ENCODE measurements around the gene ADAMTS7. TPM values are rescaled to one million over a fixed set of nuclear protein-coding genes. Genes with fewer than 3 reads are reported as not detected.

Gene ADAMTS7
- polyA plus RNA-seq, 1 donor, result 10.6 TPM

DNA sequence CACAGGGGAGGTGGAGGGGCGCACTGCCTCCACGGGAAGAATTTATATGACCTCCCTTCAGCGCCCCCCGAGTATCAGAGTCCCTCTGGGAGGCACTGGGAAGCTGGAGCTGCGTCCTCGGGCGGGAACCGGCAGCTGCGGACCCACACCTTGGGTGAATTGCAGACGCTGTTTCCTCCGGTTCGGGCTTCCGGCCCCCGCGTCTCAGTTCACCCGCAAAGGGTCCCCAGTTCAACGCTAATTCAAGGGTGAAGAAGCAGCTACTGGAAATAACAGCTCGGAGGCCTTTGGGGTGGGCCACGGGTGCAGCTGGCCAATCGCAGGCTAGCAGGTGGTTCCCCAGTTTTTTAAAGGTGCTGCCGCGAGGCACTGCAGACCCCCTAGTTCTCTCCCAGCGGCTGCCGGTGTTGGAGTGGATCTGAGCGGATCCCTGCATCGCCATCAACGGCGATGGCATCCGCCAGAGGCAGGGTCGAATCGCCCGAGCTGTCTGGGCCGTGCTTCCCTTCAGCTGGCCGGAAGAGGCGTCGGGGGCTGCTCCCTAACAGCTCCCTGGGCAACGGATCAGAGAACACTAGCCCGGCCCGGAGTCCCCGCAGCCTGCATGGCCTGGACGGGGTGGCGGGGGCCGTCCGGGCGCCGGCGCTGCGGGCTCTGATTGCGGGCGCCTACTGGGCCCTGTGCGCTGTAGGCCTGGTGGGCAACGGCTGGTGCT, 19.4 kb upstream of the ADAMTS7 start:
- H3K4me1 ChIP-seq (ENCODE audit: control insufficient read depth, insufficient read depth, low read length), result no peaks in the 10 kb centered on the region
- peaks cover 10% of the 10 kb centered on the region for H3K9me3 ChIP-seq (ENCODE audit: control insufficient read depth, low read depth, low read length)
- H3K27me3 ChIP-seq (ENCODE audit: control insufficient read depth, insufficient read depth, low read length), result peaks cover 32% of the 10 kb centered on the region
- WGBS (ENCODE audit: insufficient coverage, low lambda C conversion rate), result no CpG with 5 or more reads among the region's 52 CpGs
- no peaks in the 10 kb centered on the region for H3K36me3 ChIP-seq (ENCODE audit: control insufficient read depth, insufficient read depth, low read length)
- no peak for DNase-seq
- no peak overlapping the region for H3K27ac ChIP-seq (ENCODE audit: low read length)
- H3K4me3 ChIP-seq (ENCODE audit: low read length), result no peak overlapping the region

GRCh38 chr15:78828920-78829319, 17.7 kb upstream of the ADAMTS7 start:
- DNase-seq, result no peak
- Histone ChIP-seq H3K27ac (ENCODE audit: low read length) (no peak overlapping the region), H3K9me3 (ENCODE audit: control insufficient read depth, low read depth, low read length) (peaks cover 10% of the 10 kb centered on the region), H3K27me3 (ENCODE audit: control insufficient read depth, insufficient read depth, low read length) (peaks cover 32% of the 10 kb centered on the region), H3K36me3 (ENCODE audit: control insufficient read depth, insufficient read depth, low read length) (no peaks in the 10 kb centered on the region), H3K4me3 (ENCODE audit: low read length) (no peak overlapping the region), H3K4me1 (ENCODE audit: control insufficient read depth, insufficient read depth, low read length) (no peaks in the 10 kb centered on the region)
- WGBS (ENCODE audit: insufficient coverage, low lambda C conversion rate), result no CpG with 5 or more reads among the region's 2 CpGs

GRCh38 chr15:78822514-78822913, 11.2 kb upstream of the ADAMTS7 start:
- 88% methylated on average over 1 of the region's 3 CpGs for WGBS (ENCODE audit: insufficient coverage, low lambda C conversion rate)
- Histone ChIP-seq H3K36me3 (ENCODE audit: control insufficient read depth, insufficient read depth, low read length) (no peaks in the 10 kb centered on the region), H3K4me3 (ENCODE audit: low read length) (no peak overlapping the region), H3K27me3 (ENCODE audit: control insufficient read depth, insufficient read depth, low read length) (peaks cover 4% of the 10 kb centered on the region), H3K27ac (ENCODE audit: low read length) (no peak overlapping the region), H3K9me3 (ENCODE audit: control insufficient read depth, low read depth, low read length) (no peaks in the 10 kb centered on the region), H3K4me1 (ENCODE audit: control insufficient read depth, insufficient read depth, low read length) (no peaks in the 10 kb centered on the region)
- DNase-seq, result no peak

- no peak for DNase-seq
- H3K9me3 ChIP-seq (ENCODE audit: control insufficient read depth, low read depth, low read length), result peaks cover 7% of the 10 kb centered on the region
- peaks cover 7% of the 10 kb centered on the region for H3K4me1 ChIP-seq (ENCODE audit: control insufficient read depth, insufficient read depth, low read length)
- peak overlapping the region; percentile 72 for H3K27ac ChIP-seq (ENCODE audit: low read length)
- H3K27me3 ChIP-seq (ENCODE audit: control insufficient read depth, insufficient read depth, low read length), result peaks cover 47% of the 10 kb centered on the region
- peak overlapping the region; percentile 42 for H3K4me3 ChIP-seq (ENCODE audit: low read length)
- WGBS (ENCODE audit: insufficient coverage, low lambda C conversion rate), result no CpG with 5 or more reads among the region's 24 CpGs
- H3K36me3 ChIP-seq (ENCODE audit: control insufficient read depth, insufficient read depth, low read length), result no peaks in the 10 kb centered on the region
Observed at GRCh38 chr15:78811825-78812183, 540 bp upstream of the ADAMTS7 start.

DNA sequence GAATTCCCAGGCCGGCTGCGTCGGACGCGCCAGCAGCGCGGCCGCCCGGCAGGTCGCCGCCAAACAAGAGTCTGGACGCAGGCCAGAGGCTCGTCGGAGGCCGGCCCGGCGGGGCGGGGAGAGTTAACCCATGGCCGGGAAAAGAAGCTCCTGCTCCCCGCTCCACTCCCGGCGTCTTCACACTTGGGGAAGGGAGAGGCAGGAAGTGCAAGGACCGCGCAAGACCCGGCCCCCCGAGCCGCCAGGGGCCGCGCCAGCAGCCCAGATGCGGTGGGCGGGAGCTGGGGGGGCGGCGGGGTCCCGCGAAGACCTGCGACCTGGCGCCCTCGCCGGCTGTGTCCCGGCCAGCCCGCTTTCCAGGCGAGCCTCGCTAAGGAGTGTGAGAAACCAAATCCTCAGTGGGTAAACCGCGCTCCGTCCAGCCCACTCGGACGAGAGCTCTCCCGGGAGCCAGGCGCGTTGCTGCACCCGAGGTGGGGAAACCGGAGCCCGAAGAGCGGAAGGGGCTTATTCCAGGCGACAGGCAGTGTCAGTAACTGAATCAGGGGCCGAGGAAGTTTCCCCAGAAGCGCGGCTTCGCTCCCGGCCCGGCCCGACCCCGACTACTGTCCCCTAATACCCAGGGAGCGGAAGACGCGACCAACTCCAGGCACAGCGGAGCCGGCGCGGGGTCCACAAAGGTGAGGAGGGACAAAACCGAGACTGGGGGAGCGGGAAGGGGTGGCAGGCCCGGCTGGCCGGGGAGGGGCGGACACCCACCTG, 721 bp downstream of the ADAMTS7 start:
- Histone ChIP-seq H3K36me3 (ENCODE audit: control insufficient read depth, insufficient read depth, low read length) (no peaks in the 10 kb centered on the region), H3K4me1 (ENCODE audit: control insufficient read depth, insufficient read depth, low read length) (peaks cover 7% of the 10 kb centered on the region), H3K27me3 (ENCODE audit: control insufficient read depth, insufficient read depth, low read length) (peaks cover 47% of the 10 kb centered on the region), H3K9me3 (ENCODE audit: control insufficient read depth, low read depth, low read length) (peaks cover 7% of the 10 kb centered on the region), H3K27ac (ENCODE audit: low read length) (peak overlapping the region; percentile 62), H3K4me3 (ENCODE audit: low read length) (peak overlapping the region; percentile 46)
- WGBS (ENCODE audit: insufficient coverage, low lambda C conversion rate), result no CpG with 5 or more reads among the region's 76 CpGs
- peak; percentile 23 to 44 for DNase-seq

DNA sequence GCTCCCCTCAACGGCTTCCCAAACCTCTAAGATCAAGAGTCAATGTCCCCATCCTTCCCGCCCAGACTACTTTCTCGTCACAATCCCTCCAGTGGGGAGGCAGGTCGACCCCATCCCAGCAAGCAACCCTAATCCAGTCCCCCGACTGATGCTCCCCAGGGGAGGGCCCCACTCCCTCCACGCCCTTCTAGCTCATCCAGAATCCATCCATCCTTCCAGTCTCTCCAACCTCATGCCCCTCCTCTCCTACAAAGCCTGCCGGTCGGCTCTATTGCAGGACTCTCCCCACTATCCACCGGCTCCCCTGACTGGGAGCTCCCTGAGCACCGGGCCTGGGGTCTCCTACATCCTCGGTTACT, 1.3 kb downstream of the ADAMTS7 start:
- peaks cover 7% of the 10 kb centered on the region for H3K9me3 ChIP-seq (ENCODE audit: control insufficient read depth, low read depth, low read length)
- H3K36me3 ChIP-seq (ENCODE audit: control insufficient read depth, insufficient read depth, low read length), result no peaks in the 10 kb centered on the region
- peaks cover 47% of the 10 kb centered on the region for H3K27me3 ChIP-seq (ENCODE audit: control insufficient read depth, insufficient read depth, low read length)
- peaks cover 7% of the 10 kb centered on the region for H3K4me1 ChIP-seq (ENCODE audit: control insufficient read depth, insufficient read depth, low read length)
- no peak for DNase-seq
- WGBS (ENCODE audit: insufficient coverage, low lambda C conversion rate), result no CpG with 5 or more reads among the region's 11 CpGs
- H3K27ac ChIP-seq (ENCODE audit: low read length), result no peak overlapping the region
- H3K4me3 ChIP-seq (ENCODE audit: low read length), result peak overlapping the region; percentile 46

- no CpG with 5 or more reads among the region's 2 CpGs for WGBS (ENCODE audit: insufficient coverage, low lambda C conversion rate)
- H3K4me3 ChIP-seq (ENCODE audit: low read length), result no peak overlapping the region
- peaks cover 44% of the 10 kb centered on the region for H3K27me3 ChIP-seq (ENCODE audit: control insufficient read depth, insufficient read depth, low read length)
Observed at GRCh38 chr15:78808550-78808949, 2.7 kb downstream of the ADAMTS7 start.

DNA sequence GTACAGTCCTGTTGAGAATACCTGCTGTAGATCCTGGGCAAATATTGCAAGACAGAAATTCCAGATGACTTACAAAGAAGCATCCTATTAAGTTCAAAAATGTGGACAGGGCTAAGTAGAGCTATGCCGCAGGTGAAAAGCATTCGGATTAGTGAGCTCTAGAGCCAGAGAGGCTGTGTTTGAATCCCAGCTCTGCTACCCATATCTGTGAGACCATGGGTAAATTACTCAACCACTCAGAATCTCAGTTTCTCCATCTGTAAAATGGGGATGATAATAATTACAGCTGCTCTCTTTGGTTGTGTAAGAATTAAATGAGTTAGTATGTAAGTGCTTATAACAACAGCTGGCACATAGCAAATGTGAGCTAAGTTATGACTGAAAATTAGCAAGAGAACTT, 3.9 kb downstream of the ADAMTS7 start:
- no peak overlapping the region for H3K27ac ChIP-seq (ENCODE audit: low read length)
- H3K9me3 ChIP-seq (ENCODE audit: control insufficient read depth, low read depth, low read length), result peaks cover 7% of the 10 kb centered on the region
- H3K4me3 ChIP-seq (ENCODE audit: low read length), result no peak overlapping the region
- H3K36me3 ChIP-seq (ENCODE audit: control insufficient read depth, insufficient read depth, low read length), result no peaks in the 10 kb centered on the region
- H3K27me3 ChIP-seq (ENCODE audit: control insufficient read depth, insufficient read depth, low read length), result peaks cover 36% of the 10 kb centered on the region
- peaks cover 7% of the 10 kb centered on the region for H3K4me1 ChIP-seq (ENCODE audit: control insufficient read depth, insufficient read depth, low read length)
- WGBS (ENCODE audit: insufficient coverage, low lambda C conversion rate), result no CpG with 5 or more reads among the region's 2 CpGs
- DNase-seq, result no peak

More at GRCh38 chr15:78808550-78808949, 2.7 kb downstream of the ADAMTS7 start:
- peak in 1 of 2 donors; percentile 13 for DNase-seq
- Histone ChIP-seq H3K27ac (ENCODE audit: low read length) (no peak overlapping the region), H3K9me3 (ENCODE audit: control insufficient read depth, low read depth, low read length) (peaks cover 7% of the 10 kb centered on the region), H3K4me1 (ENCODE audit: control insufficient read depth, insufficient read depth, low read length) (peaks cover 7% of the 10 kb centered on the region), H3K36me3 (ENCODE audit: control insufficient read depth, insufficient read depth, low read length) (no peaks in the 10 kb centered on the region)

- WGBS (ENCODE audit: insufficient coverage, low lambda C conversion rate), result no CpG with 5 or more reads among the region's 14 CpGs
- no peak for DNase-seq
Observed at GRCh38 chr15:78804391-78804792, 6.9 kb downstream of the ADAMTS7 start.

DNA sequence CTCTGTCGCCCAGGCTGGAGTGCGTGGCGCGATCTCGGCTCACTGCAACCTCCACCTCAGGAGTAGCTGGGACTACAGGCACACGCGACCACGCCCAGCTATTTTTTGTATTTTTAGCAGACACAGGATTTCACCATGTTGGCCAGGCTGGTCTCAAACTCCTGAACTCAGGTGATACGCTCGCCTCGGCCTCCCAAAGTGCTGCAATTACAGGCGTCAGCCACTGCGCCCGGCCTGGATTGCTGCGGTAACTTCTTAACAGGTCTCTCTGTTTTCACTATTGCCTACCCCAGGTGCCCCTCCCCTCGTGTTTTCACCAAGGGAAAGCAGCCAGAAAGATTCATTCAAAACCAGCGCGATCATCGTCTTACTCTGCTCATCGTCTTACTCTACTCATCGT, 10.5 kb downstream of the ADAMTS7 start:
- 97% methylated on average over 5 of the region's 21 CpGs for WGBS (ENCODE audit: insufficient coverage, low lambda C conversion rate)
- Histone ChIP-seq H3K9me3 (ENCODE audit: control insufficient read depth, low read depth, low read length) (no peaks in the 10 kb centered on the region), H3K4me3 (ENCODE audit: low read length) (no peak overlapping the region), H3K36me3 (ENCODE audit: control insufficient read depth, insufficient read depth, low read length) (no peaks in the 10 kb centered on the region), H3K27me3 (ENCODE audit: control insufficient read depth, insufficient read depth, low read length) (no peaks in the 10 kb centered on the region), H3K27ac (ENCODE audit: low read length) (no peak overlapping the region), H3K4me1 (ENCODE audit: control insufficient read depth, insufficient read depth, low read length) (no peaks in the 10 kb centered on the region)
- DNase-seq, result no peak

More at GRCh38 chr15:78804391-78804792, 6.9 kb downstream of the ADAMTS7 start:
- Histone ChIP-seq H3K4me3 (ENCODE audit: low read length) (no peak overlapping the region), H3K27me3 (ENCODE audit: control insufficient read depth, insufficient read depth, low read length) (peaks cover 11% of the 10 kb centered on the region), H3K4me1 (ENCODE audit: control insufficient read depth, insufficient read depth, low read length) (no peaks in the 10 kb centered on the region), H3K27ac (ENCODE audit: low read length) (no peak overlapping the region), H3K36me3 (ENCODE audit: control insufficient read depth, insufficient read depth, low read length) (no peaks in the 10 kb centered on the region), H3K9me3 (ENCODE audit: control insufficient read depth, low read depth, low read length) (no peaks in the 10 kb centered on the region)

Measured in large intestine (tissue), 3 donors.